Activated CD4-positive, alpha-beta T cell treated with anti-CD3 and anti-CD28 coated beads for 36 hours (primary cell): ENCODE measurements around the gene CELA2B. TPM values are rescaled to one million over a fixed set of nuclear protein-coding genes. Genes with fewer than 3 reads are reported as not detected.

ENCODE experiments used
- ATAC-seq: fragments of 200-7000 bp; cut with Tn5 transposase; one replicate; pipeline ENCODE4 v1.10.0; 2021; ENCODE audit warnings: mild to moderate bottlenecking, moderate library complexity
- CTCF ChIA-PET: fragments of 350-600 bp; sonication (Branson Sonifier 250); formaldehyde crosslinking; loops from one replicate; lab custom pipeline; 2021; ENCODE audit warnings: antibody characterized with exemption; lab: Charles Lee
- POLR2A ChIA-PET: fragments of 350-600 bp; sonication (Branson Sonifier 250); formaldehyde crosslinking; loops from one replicate; lab custom pipeline; 2021; ENCODE audit warnings: antibody characterized with exemption, inconsistent platforms; lab: Charles Lee
- DNase-seq: peaks from one replicate; pipeline ENCODE4 v3.0.0-alpha.2; 2020
- H3K27ac Mint-ChIP-seq: one replicate; pipeline ENCODE4 v1.8.0; 2021; ENCODE audit warnings: mixed read lengths
- H3K27me3 Mint-ChIP-seq: one replicate; pipeline ENCODE4 v1.8.0; 2021; ENCODE audit warnings: mixed read lengths
- H3K36me3 Mint-ChIP-seq: one replicate; pipeline ENCODE4 v1.8.0; 2021; ENCODE audit warnings: low read depth, mixed read lengths
- H3K4me1 Mint-ChIP-seq: one replicate; pipeline ENCODE4 v1.8.0; 2021; ENCODE audit warnings: mixed read lengths
- H3K4me3 Mint-ChIP-seq: one replicate; pipeline ENCODE4 v1.8.0; 2021; ENCODE audit warnings: mild to moderate bottlenecking, moderate library complexity, mixed read lengths
- H3K9me3 Mint-ChIP-seq: one replicate; pipeline ENCODE4 v1.8.0; 2021; ENCODE audit warnings: low read depth, mixed read lengths
- intact Hi-C, 2 experiments: fragments of 100-400 bp; cut with DNase I in 1 of 2; cut with micrococcal nuclease in 1 of 2; formaldehyde crosslinking; loops; one replicate each; pipeline versions ENCODE4 v1.14.2 to v1.15.1; 2022 to 2024; cut with DNase I, micrococcal nuclease
- total RNA-seq, 2 experiments: library from RNA; stranded (reverse); gene quantifications; one replicate each; pipeline ENCODE4 v1.2.3, GENCODE V29; 2021

CELA2B gene
- total RNA-seq, 2 experiments from 2014 or later: not detected

DNA sequence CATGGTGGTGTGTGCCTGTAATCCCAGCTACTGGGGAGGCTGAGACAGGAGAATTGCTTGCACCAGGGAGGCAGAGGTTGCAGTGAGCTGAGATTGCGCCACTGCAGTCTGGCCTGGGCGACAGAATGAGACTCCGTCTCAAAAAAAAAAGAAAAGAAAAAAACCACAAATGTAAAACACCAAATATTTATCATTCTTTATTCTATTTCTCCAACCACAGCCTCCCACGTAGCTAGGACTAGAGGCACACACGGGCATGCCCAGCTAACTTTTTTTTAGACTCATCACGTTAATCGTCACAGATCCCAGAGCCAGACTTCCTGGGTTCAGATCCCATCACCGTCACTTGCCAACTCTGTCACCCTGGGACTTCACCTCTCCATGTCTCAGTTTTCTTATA is 64.3 kb downstream of the CELA2B start:
- POLR2A ChIA-PET: no interaction called here
- Mint-ChIP-seq H3K27ac (no peak overlapping the region), H3K4me1 (no peaks in the 10 kb centered on the region), H3K4me3 (no peak overlapping the region), H3K27me3 (no peaks in the 10 kb centered on the region), H3K9me3 (no peaks in the 10 kb centered on the region), H3K36me3 (peaks cover 39% of the 10 kb centered on the region)
- CTCF ChIA-PET: interaction anchor here (1.0 kb wide), 1 partner anchor 12 kb away, joined by 4 read pairs; no protein-coding TSS in a partner anchor
- ATAC-seq: no peak
- intact Hi-C loops: no loop called here
- DNase-seq: no peak

Other genes with a start within 250 kb of the CELA2B start
- under 1 TPM; 0.21 to 0.53 TPM for gene FHAD1, start 228.9 kb upstream of the CELA2B start, total RNA-seq
- 10 to 100 TPM; 43.1 to 48.6 TPM for gene EFHD2, start 66.2 kb upstream of the CELA2B start, total RNA-seq
- gene CTRC, start 37.7 kb upstream of the CELA2B start, total RNA-seq: not detected
- gene CELA2A, start 19.4 kb upstream of the CELA2B start, total RNA-seq: not detected
- 1 to 10 TPM; 7.6 to 9.6 TPM for gene CASP9, start 48.1 kb downstream of the CELA2B start, total RNA-seq
- gene DNAJC16, start 50.7 kb downstream of the CELA2B start, total RNA-seq: 10 to 100 TPM; 10.9 to 14.1 TPM
- gene AGMAT, start 108.9 kb downstream of the CELA2B start, total RNA-seq: 10 to 100 TPM; 18.1 to 24.0 TPM
- 10 to 100 TPM; 30.2 to 34.0 TPM for gene DDI2, start 141.4 kb downstream of the CELA2B start, total RNA-seq
- gene PLEKHM2, start 208.2 kb downstream of the CELA2B start, total RNA-seq: 10 to 100 TPM; 48.2 to 50.1 TPM